HG03135 (cell line): ENCODE results near the gene VWA8.
"Not testable (repeated sequence)": the region's sequence is repeated elsewhere in the genome, so short reads cannot be mapped to it uniquely, and the experiment has no call there.

Source experiments
- ATAC-seq: cut with Tn5 transposase; IDR thresholded peaks from one replicate; pipeline ENCODE4 v1.9.1; 2021; ENCODE audit warnings: mild to moderate bottlenecking, moderate library complexity; ENCODE audit not compliant: unreplicated experiment

The VWA8 gene

GRCh38 chr13:41859565-41859964 is 101.3 kb downstream of the VWA8 start:
- ATAC-seq, result no peak

- ATAC-seq, result no peak
Observed at GRCh38 chr13:41858780-41859179, 102.1 kb downstream of the VWA8 start.

GRCh38 chr13:41854758-41855157 is 106.2 kb downstream of the VWA8 start:
- no peak for ATAC-seq

- no peak for ATAC-seq
Observed at GRCh38 chr13:41851351-41851750, 109.6 kb downstream of the VWA8 start.

- no peak for ATAC-seq
Observed at GRCh38 chr13:41848435-41849255, 112.3 kb downstream of the VWA8 start.

GRCh38 chr13:41847216-41847615 is 113.7 kb downstream of the VWA8 start:
- ATAC-seq, result no peak

- ATAC-seq, result no peak
Observed at GRCh38 chr13:41842036-41842620, 118.8 kb downstream of the VWA8 start.

- no peak for ATAC-seq
Observed at GRCh38 chr13:41837629-41838028, 123.3 kb downstream of the VWA8 start.

GRCh38 chr13:41835871-41836270 is 125.0 kb downstream of the VWA8 start:
- no peak for ATAC-seq

GRCh38 chr13:41834697-41835096 is 126.2 kb downstream of the VWA8 start:
- not testable (repeated sequence) for ATAC-seq

GRCh38 chr13:41833831-41834230 is 127.1 kb downstream of the VWA8 start:
- no peak for ATAC-seq

GRCh38 chr13:41833201-41833600 is 127.7 kb downstream of the VWA8 start:
- no peak for ATAC-seq

GRCh38 chr13:41827507-41828213 is 133.2 kb downstream of the VWA8 start:
- ATAC-seq, result no peak

- no peak for ATAC-seq
Observed at GRCh38 chr13:41825691-41826090, 135.2 kb downstream of the VWA8 start.

GRCh38 chr13:41823476-41823875 is 137.4 kb downstream of the VWA8 start:
- ATAC-seq, result no peak

GRCh38 chr13:41822560-41822959 is 138.3 kb downstream of the VWA8 start:
- ATAC-seq, result no peak

- no peak for ATAC-seq
Observed at GRCh38 chr13:41821238-41821594, 139.7 kb downstream of the VWA8 start.

- no peak for ATAC-seq
Observed at GRCh38 chr13:41820581-41821237, 140.2 kb downstream of the VWA8 start.

GRCh38 chr13:41816057-41816456 is 144.9 kb downstream of the VWA8 start:
- ATAC-seq, result no peak

- ATAC-seq, result no peak
Observed at GRCh38 chr13:41813426-41813825, 147.5 kb downstream of the VWA8 start.

- peak; percentile 83 for ATAC-seq
Observed at GRCh38 chr13:41812851-41813250, 148.1 kb downstream of the VWA8 start.
